Stimulated activated CD4-positive, alpha-beta T cell treated with anti-CD3 and anti-CD28 coated beads, Interleukin-2, amount 100 ng/mL, for 48 hours (primary cell): ENCODE results near the gene GPR32.
"Not testable (repeated sequence)": the region's sequence is repeated elsewhere in the genome, so short reads cannot be mapped to it uniquely, and the experiment has no call there.

Experiments used
- DNase-seq, 2 donors: peaks; one replicate each; pipeline ENCODE4 v3.0.0-alpha.2; 2020

Gene GPR32

GRCh38 chr19:50770164-50770563 lies at the start of gene GPR32:
Gene GPR32 (plus strand): TSS chr19:50770464. CDS start chr19:50770601, 137 bp downstream.
- DNase-seq: not testable (repeated sequence)

GRCh38 chr19:50720921-50721381 lies 49.3 kb upstream of the GPR32 start:
- no peak for DNase-seq

GRCh38 chr19:50721441-50722137 lies 48.7 kb upstream of the GPR32 start:
- no peak for DNase-seq

GRCh38 chr19:50722201-50723013 lies 47.9 kb upstream of the GPR32 start:
- no peak for DNase-seq

GRCh38 chr19:50723069-50723468 lies 47.2 kb upstream of the GPR32 start, which contains the start of gene CLEC11A:
Gene CLEC11A (plus strand): TSS chr19:50723364. CDS start chr19:50723526, 162 bp downstream.
- no peak for DNase-seq

- DNase-seq: no peak
These were observed 46.3 kb upstream of the GPR32 start for GRCh38 chr19:50723735-50724521.

GRCh38 chr19:50724522-50725217 lies 45.6 kb upstream of the GPR32 start:
- peak; percentile 87 to 92 for DNase-seq

- no peak for DNase-seq
These were observed 44.9 kb upstream of the GPR32 start for GRCh38 chr19:50725218-50725910.

- no peak for DNase-seq
These were observed 44.4 kb upstream of the GPR32 start for GRCh38 chr19:50725911-50726230.

GRCh38 chr19:50728084-50728737 lies 42.1 kb upstream of the GPR32 start:
- DNase-seq: peak; percentile 58 to 69

GRCh38 chr19:50729894-50730293 lies 40.4 kb upstream of the GPR32 start:
- no peak for DNase-seq

- DNase-seq: no peak
These were observed 34.4 kb upstream of the GPR32 start for GRCh38 chr19:50735869-50736268.

GRCh38 chr19:50736338-50736737 lies 33.9 kb upstream of the GPR32 start:
- DNase-seq: no peak

- DNase-seq: no peak
These were observed 30.9 kb upstream of the GPR32 start for GRCh38 chr19:50739132-50739913.

GRCh38 chr19:50739914-50740426 lies 30.3 kb upstream of the GPR32 start:
- no peak for DNase-seq

GRCh38 chr19:50741179-50741933 lies 28.9 kb upstream of the GPR32 start:
- DNase-seq: no peak

GRCh38 chr19:50743537-50743936 lies 26.7 kb upstream of the GPR32 start:
- no peak for DNase-seq

GRCh38 chr19:50745221-50745620 lies 25.0 kb upstream of the GPR32 start:
- DNase-seq: no peak

GRCh38 chr19:50747141-50747540 lies 23.1 kb upstream of the GPR32 start:
- DNase-seq: not testable (repeated sequence)

GRCh38 chr19:50749490-50749889 lies 20.8 kb upstream of the GPR32 start:
- no peak for DNase-seq
